Measurements from ENCODE around the gene SMIM15.

GRCh38 chr5:61148515-61148914 lies 13.8 kb downstream of the SMIM15 start:
- no peak for TF ChIP-seq CTCF (IDR thresholded peaks at IDR 0.05)
- TF ChIP-seq POLR2A (IDR thresholded peaks at IDR 0.05) = no peak
